Testis (tissue), 3 donors: ENCODE data around the gene PI4K2B. TPM values are rescaled to one million over a fixed set of nuclear protein-coding genes. Genes with fewer than 3 reads are reported as not detected.
A peak's percentile ranks its signal among the peaks of the same experiment; 100 is the strongest.
"Not testable (repeated sequence)": the region's sequence is repeated elsewhere in the genome, so short reads cannot be mapped to it uniquely, and the experiment has no call there.

Experiments used
- DNase-seq: peaks from one replicate; pipeline ENCODE4 v3.0.0-alpha.2; 2019
- H3K27ac ChIP-seq, 2 donors: fragments of 200-600 bp; sonication (generic); one replicate each; pipeline ENCODE4 v1.5.1; 2019
- H3K27me3 ChIP-seq: fragments of 200-600 bp; sonication (generic); one replicate; pipeline ENCODE4 v1.5.1; 2019
- H3K36me3 ChIP-seq: fragments of 200-600 bp; sonication (generic); one replicate; pipeline ENCODE4 v1.5.1; 2017; ENCODE audit warnings: low read depth; ENCODE audit errors: missing control alignments
- H3K4me1 ChIP-seq: fragments of 200-600 bp; sonication (generic); one replicate; pipeline ENCODE4 v1.5.1; 2019
- H3K4me3 ChIP-seq, 2 donors: fragments of 200-600 bp; sonication (generic); one replicate each; pipeline ENCODE4 v1.5.1; 2017 to 2019
- H3K9me3 ChIP-seq: fragments of 200-600 bp; sonication (generic); one replicate; pipeline ENCODE4 v1.5.1; 2017
- CTCF ChIP-seq, 3 experiments: fragments of 450-650 bp in 2 of 3; fragments of 200-600 bp in 1 of 3; sonication (generic) in 1 of 3; IDR thresholded peaks; one replicate each; pipeline ENCODE4 v1.5.1; 2016 to 2019; ENCODE audit warnings: antibody characterized with exemption in 3 of 3, mild to moderate bottlenecking in 2 of 3, moderate library complexity in 1 of 3
- POLR2A ChIP-seq: fragments of 450-650 bp; IDR thresholded peaks from one replicate; pipeline ENCODE4 v1.6.1; 2017; ENCODE audit warnings: antibody characterized with exemption, mild to moderate bottlenecking, moderate library complexity
- WGBS, 2 donors: methylation state at CpG; one replicate each; pipeline ENCODE4 v1.1.5; 2018; 5-methylcytosine and 5-hydroxymethylcytosine counted together
- intact Hi-C: fragments of 100-400 bp; cut with DNase I; formaldehyde crosslinking; loops from one replicate; pipeline ENCODE4 v1.15.1; 2023; ENCODE audit warnings: low total_unique reads
- polyA plus RNA-seq: library from polyadenylated mRNA; stranded (reverse); fragments of 350-450 nt; fragmentation: Illumina TruSeq; extraction: RNeasy Lipid Tissue Mini Kit (QIAGEN cat#74804); gene quantifications from one replicate; pipeline ENCODE4 v1.2.3, GENCODE V29; 2014; ENCODE audit warnings: low read depth, low replicate concordance; ENCODE audit not compliant: insufficient read depth
- total RNA-seq, 2 donors: library from RNA; depleted of rRNA; stranded (reverse); fragments of >200 nt; gene quantifications; one replicate each; pipeline ENCODE4 v1.2.3, GENCODE V29; 2016

The PI4K2B gene
- total and polyA plus RNA-seq, 3 donors from 2014 or later, result 11.5 to 19.9 (median 18.9) TPM

GRCh38 chr4:25253071-25253445 is 19.2 kb downstream of the PI4K2B start:
- no peak overlapping the region for H3K27ac ChIP-seq
- no peaks in the 10 kb centered on the region for H3K9me3 ChIP-seq
- H3K4me3 ChIP-seq, result no peak overlapping the region
- no peaks in the 10 kb centered on the region for H3K27me3 ChIP-seq
- 24 to 35% methylated on average over 2 of the region's 2 CpGs for WGBS, 2 donors
- H3K36me3 ChIP-seq, result no peaks in the 10 kb centered on the region
- no peak for TF ChIP-seq POLR2A
- no peak for TF ChIP-seq CTCF (IDR thresholded peaks at IDR 0.05)
- no peak for DNase-seq
- peaks cover 10% of the 10 kb centered on the region for H3K4me1 ChIP-seq
- intact Hi-C loops, result no loop called here

- H3K4me3 ChIP-seq, H3K9me3 ChIP-seq, DNase-seq, H3K27ac ChIP-seq, H3K27me3 ChIP-seq, H3K36me3 ChIP-seq, intact Hi-C loops: not testable (repeated sequence)
- 93 to 94% methylated on average over 12 of the region's 12 CpGs for WGBS, 2 donors
- H3K4me1 ChIP-seq, result peaks cover 10% of the 10 kb centered on the region
Observed at GRCh38 chr4:25253786-25254185, 20.0 kb downstream of the PI4K2B start.

GRCh38 chr4:25258980-25259578 is 25.2 kb downstream of the PI4K2B start:
- H3K9me3 ChIP-seq, result no peaks in the 10 kb centered on the region
- no peaks in the 10 kb centered on the region for H3K4me1 ChIP-seq
- H3K27me3 ChIP-seq, result no peaks in the 10 kb centered on the region
- no peak for DNase-seq
- intact Hi-C loops, result no loop called here
- 90 to 91% methylated on average over 2 of the region's 2 CpGs for WGBS, 2 donors
- no peak overlapping the region for H3K27ac ChIP-seq
- H3K36me3 ChIP-seq, result no peaks in the 10 kb centered on the region
- TF ChIP-seq POLR2A, result no peak
- no peak for TF ChIP-seq CTCF (IDR thresholded peaks at IDR 0.05)
- no peak overlapping the region for H3K4me3 ChIP-seq

GRCh38 chr4:25271866-25272265 is 38.0 kb downstream of the PI4K2B start:
- no peaks in the 10 kb centered on the region for H3K9me3 ChIP-seq
- peak; percentile 74 for DNase-seq

GRCh38 chr4:25280210-25280609 is 46.4 kb downstream of the PI4K2B start:
- Histone ChIP-seq H3K36me3 (no peaks in the 10 kb centered on the region), H3K4me1 (no peaks in the 10 kb centered on the region), H3K9me3 (no peaks in the 10 kb centered on the region), H3K27ac (no peak overlapping the region), H3K27me3 (no peaks in the 10 kb centered on the region), H3K4me3 (no peak overlapping the region)
- intact Hi-C loops, result no loop called here
- 65 to 70% methylated on average over 4 of the region's 4 CpGs for WGBS, 2 donors
- TF ChIP-seq POLR2A, result no peak
- TF ChIP-seq CTCF (IDR thresholded peaks at IDR 0.05), result no peak
- DNase-seq, result no peak

More at GRCh38 chr4:25271866-25272265, 38.0 kb downstream of the PI4K2B start:
- intact Hi-C loops, result no loop called here
- Histone ChIP-seq H3K27me3 (no peaks in the 10 kb centered on the region), H3K27ac (peak overlapping the region in 1 of 2 donors; percentile 39), H3K4me3 (no peak overlapping the region), H3K4me1 (peaks cover 5% of the 10 kb centered on the region), H3K36me3 (no peaks in the 10 kb centered on the region)
- TF ChIP-seq CTCF (IDR thresholded peaks at IDR 0.05) (no peak), POLR2A (no peak)
- WGBS, 2 donors, result 72 to 84% methylated on average over 3 of the region's 3 CpGs
